Measurements from ENCODE around the gene ST7.

ST7 gene

DNA sequence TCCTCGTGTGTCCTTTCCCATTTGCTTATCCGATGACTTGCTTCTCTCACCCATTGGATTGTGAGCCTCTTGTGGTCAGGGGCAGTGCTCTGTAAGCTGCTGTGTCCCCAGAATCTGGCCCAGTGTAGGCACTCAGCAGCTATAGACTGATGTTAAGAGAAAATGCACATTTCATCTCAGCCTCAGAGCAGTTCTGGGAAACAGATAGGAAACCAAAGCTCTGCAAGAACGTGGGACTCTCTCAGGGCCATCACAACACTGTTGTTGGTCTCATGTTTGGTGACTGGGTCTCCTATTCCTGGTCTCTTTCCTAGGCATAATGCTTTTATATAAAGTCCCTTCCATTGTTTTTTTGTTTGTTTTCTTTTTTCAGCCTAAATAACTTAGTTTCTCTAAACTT lies 141.2 kb downstream of the ST7 start:
- no peak overlapping the region for H3K4me3 ChIP-seq (ENCODE audit: low read depth, low read length)
- DNase-seq (ENCODE audit: low read depth) = no peak
- TF ChIP-seq, protein P1, sequence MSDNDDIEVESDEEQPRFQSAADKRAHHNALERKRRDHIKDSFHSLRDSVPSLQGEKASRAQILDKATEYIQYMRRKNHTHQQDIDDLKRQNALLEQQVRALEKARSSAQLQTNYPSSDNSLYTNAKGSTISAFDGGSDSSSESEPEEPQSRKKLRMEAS (IDR thresholded peaks at IDR 0.05; ENCODE audit: low read depth, low read length) = no peak
- no peak for TF ChIP-seq POLR2A (IDR thresholded peaks at IDR 0.05; ENCODE audit: extremely low read depth, insufficient read length)
- TF ChIP-seq MYC (IDR thresholded peaks at IDR 0.05; ENCODE audit: low read depth, low read length) = no peak
- TF ChIP-seq, protein P2, sequence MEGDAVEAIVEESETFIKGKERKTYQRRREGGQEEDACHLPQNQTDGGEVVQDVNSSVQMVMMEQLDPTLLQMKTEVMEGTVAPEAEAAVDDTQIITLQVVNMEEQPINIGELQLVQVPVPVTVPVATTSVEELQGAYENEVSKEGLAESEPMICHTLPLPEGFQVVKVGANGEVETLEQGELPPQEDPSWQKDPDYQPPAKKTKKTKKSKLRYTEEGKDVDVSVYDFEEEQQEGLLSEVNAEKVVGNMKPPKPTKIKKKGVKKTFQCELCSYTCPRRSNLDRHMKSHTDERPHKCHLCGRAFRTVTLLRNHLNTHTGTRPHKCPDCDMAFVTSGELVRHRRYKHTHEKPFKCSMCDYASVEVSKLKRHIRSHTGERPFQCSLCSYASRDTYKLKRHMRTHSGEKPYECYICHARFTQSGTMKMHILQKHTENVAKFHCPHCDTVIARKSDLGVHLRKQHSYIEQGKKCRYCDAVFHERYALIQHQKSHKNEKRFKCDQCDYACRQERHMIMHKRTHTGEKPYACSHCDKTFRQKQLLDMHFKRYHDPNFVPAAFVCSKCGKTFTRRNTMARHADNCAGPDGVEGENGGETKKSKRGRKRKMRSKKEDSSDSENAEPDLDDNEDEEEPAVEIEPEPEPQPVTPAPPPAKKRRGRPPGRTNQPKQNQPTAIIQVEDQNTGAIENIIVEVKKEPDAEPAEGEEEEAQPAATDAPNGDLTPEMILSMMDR (IDR thresholded peaks at IDR 0.05; ENCODE audit: low read depth, low read length) = no peak

DNA sequence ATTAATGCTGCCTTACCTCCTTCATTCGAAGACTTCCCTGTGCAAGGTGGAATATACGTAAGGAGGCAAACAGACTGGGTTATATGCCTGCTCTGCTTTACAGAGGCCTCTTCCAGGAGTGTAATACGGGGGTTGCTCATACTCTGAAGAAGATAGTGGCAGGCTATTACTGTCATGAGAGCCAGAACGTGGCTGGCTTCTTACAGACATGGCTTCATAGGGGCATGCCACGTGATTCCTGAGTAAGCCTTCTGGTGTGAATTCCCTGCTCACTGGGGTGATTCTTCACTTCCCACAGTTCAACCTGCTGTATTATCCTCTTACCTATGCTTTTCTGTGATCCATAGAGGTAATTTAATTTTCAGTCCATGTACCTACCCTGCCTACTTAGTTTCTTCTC lies 141.8 kb downstream of the ST7 start:
- no peak for DNase-seq (ENCODE audit: low read depth)

DNA sequence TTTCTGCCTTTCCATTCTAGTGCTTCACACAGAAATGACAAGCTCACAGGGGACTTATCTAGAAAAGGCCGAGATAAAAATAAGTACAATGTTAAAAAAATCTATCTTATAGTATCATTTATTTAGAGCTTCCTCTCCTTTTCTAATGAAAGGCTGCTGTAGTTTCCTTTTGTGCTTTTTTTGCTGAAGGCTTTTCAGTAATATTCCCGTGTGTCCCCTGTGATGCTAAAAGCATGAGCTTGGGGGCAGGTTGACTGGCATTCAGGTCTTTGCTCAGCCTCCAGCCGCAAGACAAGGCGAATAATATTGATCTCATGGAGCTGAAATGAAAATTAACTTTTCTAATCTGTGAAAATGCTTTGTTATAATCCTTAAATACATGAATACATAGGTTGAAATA lies 143.0 kb downstream of the ST7 start:
- DNase-seq (ENCODE audit: low read depth) = no peak
- no peak overlapping the region for H3K4me3 ChIP-seq (ENCODE audit: low read depth, low read length)
- TF ChIP-seq MYC (IDR thresholded peaks at IDR 0.05; ENCODE audit: low read depth, low read length) = no peak
- TF ChIP-seq, protein P2 (IDR thresholded peaks at IDR 0.05; ENCODE audit: low read depth, low read length) = no peak

More for the DNA sequence above, 141.8 kb downstream of the ST7 start:
- H3K4me3 ChIP-seq (ENCODE audit: low read depth, low read length) = no peak overlapping the region
- TF ChIP-seq, protein P1 (IDR thresholded peaks at IDR 0.05; ENCODE audit: low read depth, low read length) = no peak
- no peak for TF ChIP-seq POLR2A (IDR thresholded peaks at IDR 0.05; ENCODE audit: extremely low read depth, insufficient read length)
- TF ChIP-seq, protein P2 (IDR thresholded peaks at IDR 0.05; ENCODE audit: low read depth, low read length) = no peak
- TF ChIP-seq MYC (IDR thresholded peaks at IDR 0.05; ENCODE audit: low read depth, low read length) = no peak

DNA sequence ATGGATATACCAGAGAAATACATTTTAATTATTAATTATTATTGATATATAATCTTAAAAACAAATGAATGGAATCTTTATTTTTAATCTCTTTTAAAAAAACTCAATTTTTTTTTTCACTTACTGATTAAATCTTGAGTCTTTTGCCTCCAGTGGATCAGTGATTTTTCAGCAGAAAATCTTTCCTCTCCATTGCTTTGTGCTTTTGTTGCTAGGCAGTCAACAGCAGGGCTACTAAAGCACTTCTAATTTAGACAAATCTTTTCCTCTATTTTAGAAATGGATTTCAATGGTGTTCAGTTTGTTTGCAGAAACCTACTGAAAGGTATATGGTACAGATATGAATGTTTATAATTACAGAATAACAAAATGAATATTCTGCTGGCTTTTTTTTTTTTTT lies 143.6 kb downstream of the ST7 start:
- TF ChIP-seq POLR2A (IDR thresholded peaks at IDR 0.05; ENCODE audit: extremely low read depth, insufficient read length) (no peak), MYC (IDR thresholded peaks at IDR 0.05; ENCODE audit: low read depth, low read length) (no peak)
- TF ChIP-seq, protein P2 (IDR thresholded peaks at IDR 0.05; ENCODE audit: low read depth, low read length) = no peak
- TF ChIP-seq, protein P1 (IDR thresholded peaks at IDR 0.05; ENCODE audit: low read depth, low read length) = no peak
- DNase-seq (ENCODE audit: low read depth) = no peak
- no peak overlapping the region for H3K4me3 ChIP-seq (ENCODE audit: low read depth, low read length)

DNA sequence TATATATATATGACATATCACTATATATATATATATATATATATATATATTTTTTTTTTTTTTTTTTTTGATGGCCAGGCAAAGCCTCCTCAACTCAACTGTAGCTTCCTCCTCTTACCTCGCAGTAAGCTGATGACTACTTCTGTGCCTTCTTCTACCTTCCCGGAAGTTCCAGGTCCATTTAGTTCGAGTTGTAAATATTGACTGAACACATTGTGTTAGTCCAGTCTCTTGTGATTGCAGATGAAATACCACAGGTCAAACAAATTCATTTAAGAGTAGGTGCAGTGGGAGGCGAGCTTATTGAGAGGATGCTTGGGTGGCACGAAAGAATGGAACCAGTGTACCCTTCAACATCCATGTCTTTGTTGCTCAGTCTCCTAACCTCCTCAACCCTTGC lies 144.6 kb downstream of the ST7 start:
- DNase-seq (ENCODE audit: low read depth) = no peak
- no peak overlapping the region for H3K4me3 ChIP-seq (ENCODE audit: low read depth, low read length)
- TF ChIP-seq, protein P1 (IDR thresholded peaks at IDR 0.05; ENCODE audit: low read depth, low read length) = no peak
- TF ChIP-seq MYC (IDR thresholded peaks at IDR 0.05; ENCODE audit: low read depth, low read length) = no peak
- no peak for TF ChIP-seq POLR2A (IDR thresholded peaks at IDR 0.05; ENCODE audit: extremely low read depth, insufficient read length)
- TF ChIP-seq, protein P2 (IDR thresholded peaks at IDR 0.05; ENCODE audit: low read depth, low read length) = no peak

DNA sequence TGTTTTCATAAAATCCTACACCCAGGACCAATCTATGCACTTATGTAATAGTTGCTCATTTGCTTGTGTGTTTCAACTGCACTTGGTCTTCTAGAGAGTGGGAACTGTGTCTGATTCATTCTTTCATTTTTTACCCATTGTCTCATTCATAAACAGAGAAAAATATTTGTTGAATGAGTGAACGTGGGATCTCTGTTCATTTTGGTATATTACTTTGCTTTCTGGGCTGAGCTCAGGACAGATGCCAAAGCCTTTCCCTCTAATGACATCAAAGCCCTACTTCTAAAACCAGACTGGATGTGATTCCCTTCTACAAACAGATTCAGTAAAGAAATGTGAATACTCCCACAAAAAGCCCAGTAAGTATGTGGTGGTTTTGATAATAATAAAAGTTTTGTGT lies 145.2 kb downstream of the ST7 start:
- TF ChIP-seq, protein P2 (IDR thresholded peaks at IDR 0.05; ENCODE audit: low read depth, low read length) = no peak
- TF ChIP-seq, protein P1 (IDR thresholded peaks at IDR 0.05; ENCODE audit: low read depth, low read length) = no peak
- TF ChIP-seq POLR2A (IDR thresholded peaks at IDR 0.05; ENCODE audit: extremely low read depth, insufficient read length) (no peak), MYC (IDR thresholded peaks at IDR 0.05; ENCODE audit: low read depth, low read length) (no peak)
- no peak overlapping the region for H3K4me3 ChIP-seq (ENCODE audit: low read depth, low read length)
- no peak for DNase-seq (ENCODE audit: low read depth)
